ENCODE results near the gene RPN2.

RPN2 gene

DNA sequence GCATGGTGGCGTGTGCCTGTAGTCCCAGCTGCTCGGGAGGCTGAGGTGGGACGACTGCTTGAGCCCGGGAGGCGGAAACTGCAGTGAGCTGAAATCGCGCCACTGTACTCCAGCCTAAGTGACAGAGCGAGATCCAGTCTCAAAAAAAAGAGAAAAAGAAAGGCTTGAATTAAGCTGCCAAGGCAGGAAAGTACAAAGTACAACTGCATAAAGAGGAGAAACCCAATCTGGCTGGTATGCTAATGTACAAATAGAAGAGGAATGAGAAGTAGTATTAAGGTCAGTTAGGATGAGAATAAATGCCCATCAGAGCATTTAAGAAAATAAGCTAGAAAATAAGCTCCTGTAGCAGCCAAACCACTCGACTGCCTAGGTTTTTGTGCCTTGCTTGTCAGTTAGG, 23.1 kb upstream of the RPN2 start:
- H3K27me3 ChIP-seq (ENCODE audit: control insufficient read depth in 1 of 2, insufficient read depth in 2 of 2, low read length in 2 of 2), result no peaks in the 10 kb centered on the region

DNA sequence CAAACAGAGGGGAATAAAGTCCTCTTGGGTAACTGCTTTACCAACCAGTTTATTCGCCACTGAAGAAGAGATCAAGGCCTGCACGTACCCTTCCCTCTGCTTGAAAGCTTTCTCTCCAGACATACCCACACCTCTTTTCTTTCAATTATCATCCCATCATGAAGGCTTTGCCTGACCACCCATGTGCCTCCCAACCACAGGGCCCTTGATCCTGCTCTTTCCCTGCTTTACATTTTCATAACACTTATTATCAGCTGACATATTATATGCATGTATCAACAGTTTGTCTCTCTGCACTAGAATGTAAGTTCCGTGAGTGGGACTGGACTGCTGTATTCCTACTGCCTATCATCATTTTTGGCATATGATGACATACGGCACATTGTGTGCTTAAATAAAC, 20.9 kb upstream of the RPN2 start:
- Histone ChIP-seq H3K4me1 (ENCODE audit: insufficient read depth, low read length) (no peaks in the 10 kb centered on the region), H3K9ac (ENCODE audit: low read length) (no peak overlapping the region), H3K4me3 (ENCODE audit: low read depth in 1 of 2, low read length in 2 of 2) (no peak overlapping the region), H3K27me3 (ENCODE audit: control insufficient read depth in 1 of 2, insufficient read depth in 2 of 2, low read length in 2 of 2) (no peaks in the 10 kb centered on the region), H3K9me3 (ENCODE audit: low read length) (no peaks in the 10 kb centered on the region), H3K27ac (ENCODE audit: low read depth, low read length) (no peak overlapping the region), H3K36me3 (ENCODE audit: insufficient read depth, low read length) (no peaks in the 10 kb centered on the region)

More for the DNA sequence above, 23.1 kb upstream of the RPN2 start:
- H3K4me3 ChIP-seq (ENCODE audit: low read depth in 1 of 2, low read length in 2 of 2), result no peak overlapping the region
- no peaks in the 10 kb centered on the region for H3K36me3 ChIP-seq (ENCODE audit: insufficient read depth, low read length)
- H3K9me3 ChIP-seq (ENCODE audit: low read length), result no peaks in the 10 kb centered on the region
- no peak overlapping the region for H3K27ac ChIP-seq (ENCODE audit: low read depth, low read length)
- no peak overlapping the region for H3K9ac ChIP-seq (ENCODE audit: low read length)
- no peaks in the 10 kb centered on the region for H3K4me1 ChIP-seq (ENCODE audit: insufficient read depth, low read length)

DNA sequence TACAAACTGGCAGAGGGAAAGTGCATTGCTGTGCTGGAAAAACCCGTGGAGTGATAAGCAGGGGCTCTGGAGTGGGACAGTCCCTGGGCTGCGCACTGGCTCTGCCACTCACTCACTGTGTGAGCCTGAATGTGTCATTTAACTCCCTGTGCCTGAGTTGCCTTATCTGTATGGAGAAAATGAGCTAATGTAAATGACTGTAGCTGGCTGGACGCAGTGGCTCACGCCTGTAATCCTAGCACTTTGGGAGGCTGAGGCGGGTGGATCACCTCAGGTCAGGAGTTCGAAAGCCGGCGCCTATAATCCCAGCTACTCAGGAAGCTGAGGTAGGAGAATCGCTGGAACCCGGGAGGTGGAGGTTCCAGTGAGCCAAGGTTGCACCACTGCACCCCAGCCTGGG, 18.4 kb upstream of the RPN2 start:
- Histone ChIP-seq H3K27ac (ENCODE audit: low read depth, low read length) (no peak overlapping the region), H3K27me3 (ENCODE audit: control insufficient read depth in 1 of 2, insufficient read depth in 2 of 2, low read length in 2 of 2) (no peaks in the 10 kb centered on the region), H3K9ac (ENCODE audit: low read length) (no peak overlapping the region), H3K36me3 (ENCODE audit: insufficient read depth, low read length) (no peaks in the 10 kb centered on the region), H3K4me1 (ENCODE audit: insufficient read depth, low read length) (no peaks in the 10 kb centered on the region), H3K4me3 (ENCODE audit: low read depth in 1 of 2, low read length in 2 of 2) (no peak overlapping the region), H3K9me3 (ENCODE audit: low read length) (no peaks in the 10 kb centered on the region)

DNA sequence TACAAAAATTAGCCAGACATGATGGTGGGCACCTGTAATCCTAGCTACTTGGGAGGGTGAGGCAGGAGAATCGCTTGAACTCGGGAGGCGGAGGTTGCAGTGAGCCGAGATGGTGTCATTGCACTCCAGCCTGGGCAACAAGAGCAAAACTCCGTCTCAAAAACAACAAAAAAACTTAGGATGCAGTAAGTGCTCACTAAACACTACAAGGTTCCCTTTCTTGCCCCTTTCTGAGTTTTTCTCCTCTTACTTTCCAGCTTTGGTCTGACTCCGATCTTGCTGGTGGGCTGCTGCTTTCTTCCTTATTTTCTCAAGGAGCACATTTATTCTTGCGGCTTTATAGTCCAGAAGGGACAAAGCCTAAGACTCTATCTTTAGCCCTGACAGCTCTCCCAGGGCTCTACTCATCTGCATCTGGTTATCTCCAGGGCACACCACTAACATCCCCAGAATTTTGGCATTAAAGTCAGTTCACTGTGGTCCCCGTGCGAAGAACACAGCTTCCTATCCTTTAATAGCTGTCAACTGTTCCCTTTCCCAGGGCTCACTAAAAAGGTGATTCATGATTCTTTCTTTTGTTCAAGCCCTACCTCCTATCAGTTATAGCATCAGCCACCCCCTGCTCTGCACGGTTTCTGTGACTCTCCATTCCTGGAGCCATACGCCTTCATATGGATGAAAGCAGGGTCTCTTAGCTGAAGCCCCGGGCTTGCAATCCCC, 17.1 kb upstream of the RPN2 start:
- peaks cover 4% of the 10 kb centered on the region for H3K36me3 ChIP-seq (ENCODE audit: insufficient read depth, low read length)
- H3K4me1 ChIP-seq (ENCODE audit: insufficient read depth, low read length), result no peaks in the 10 kb centered on the region
- H3K9me3 ChIP-seq (ENCODE audit: low read length), result no peaks in the 10 kb centered on the region

DNA sequence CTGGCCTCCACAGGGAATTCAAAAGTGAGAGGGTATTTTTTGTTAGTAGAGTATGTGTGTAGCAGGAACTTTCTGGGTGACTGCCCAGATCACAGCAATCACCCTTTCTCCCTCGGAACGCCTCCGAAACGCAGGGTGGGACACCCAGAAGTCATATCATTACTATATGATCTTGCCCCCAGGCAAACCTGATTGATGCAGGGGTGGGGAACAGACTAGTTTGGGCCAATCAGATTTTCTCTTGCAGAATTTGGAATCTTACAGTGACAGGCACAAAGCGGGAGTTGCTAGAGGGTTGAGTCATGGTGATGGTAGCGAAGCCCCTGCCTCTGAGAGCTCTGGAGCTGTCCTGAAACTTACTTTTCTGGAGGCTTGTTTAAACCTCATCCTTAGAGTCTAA, 16.5 kb upstream of the RPN2 start:
- Histone ChIP-seq H3K4me1 (ENCODE audit: insufficient read depth, low read length) (no peaks in the 10 kb centered on the region), H3K9me3 (ENCODE audit: low read length) (no peaks in the 10 kb centered on the region), H3K4me3 (ENCODE audit: low read depth in 1 of 2, low read length in 2 of 2) (no peak overlapping the region), H3K36me3 (ENCODE audit: insufficient read depth, low read length) (peaks cover 10% of the 10 kb centered on the region), H3K9ac (ENCODE audit: low read length) (no peak overlapping the region), H3K27me3 (ENCODE audit: control insufficient read depth in 1 of 2, insufficient read depth in 2 of 2, low read length in 2 of 2) (no peaks in the 10 kb centered on the region), H3K27ac (ENCODE audit: low read depth, low read length) (no peak overlapping the region)

More for the DNA sequence above, 17.1 kb upstream of the RPN2 start:
- H3K27ac ChIP-seq (ENCODE audit: low read depth, low read length), result no peak overlapping the region
- no peaks in the 10 kb centered on the region for H3K27me3 ChIP-seq (ENCODE audit: control insufficient read depth in 1 of 2, insufficient read depth in 2 of 2, low read length in 2 of 2)
- H3K9ac ChIP-seq (ENCODE audit: low read length), result no peak overlapping the region
- H3K4me3 ChIP-seq (ENCODE audit: low read depth in 1 of 2, low read length in 2 of 2), result no peak overlapping the region

DNA sequence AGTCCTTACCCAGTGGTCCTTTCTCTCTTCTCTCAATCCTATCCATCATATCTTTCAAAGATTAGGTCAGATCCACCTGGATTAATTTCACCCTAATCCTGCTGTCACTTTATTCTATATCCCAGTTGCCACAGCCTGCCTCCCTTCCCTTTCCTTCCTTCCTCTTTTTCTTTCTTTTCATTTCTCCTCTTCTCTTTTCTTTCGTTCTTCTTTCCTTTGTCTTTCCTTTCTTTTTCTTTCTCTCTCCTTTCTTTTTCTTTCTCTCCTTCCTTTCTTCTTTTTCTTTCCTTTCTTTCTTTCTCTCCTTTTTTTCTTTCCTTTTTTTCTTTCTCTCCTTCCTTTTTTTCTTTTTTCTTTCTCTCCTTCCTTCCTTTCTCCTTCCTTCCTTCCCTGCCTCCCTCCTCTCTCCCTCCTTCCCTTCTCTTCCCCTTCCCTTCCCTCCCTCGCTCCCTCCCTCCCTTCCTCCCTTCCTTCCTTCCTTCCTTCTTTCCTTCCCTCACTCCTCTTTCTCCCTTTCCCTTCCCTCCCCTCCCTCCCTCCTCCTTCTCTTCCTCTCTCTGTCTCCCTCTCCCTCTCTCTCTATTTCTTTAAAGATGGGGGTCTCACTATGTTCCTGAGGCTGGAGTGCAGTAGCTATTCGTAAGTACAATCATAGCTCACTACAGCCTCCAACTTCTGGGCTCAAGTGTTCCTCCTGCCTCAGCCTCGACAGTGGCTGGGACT, 15.1 kb upstream of the RPN2 start:
- Histone ChIP-seq H3K9me3 (ENCODE audit: low read length) (no peaks in the 10 kb centered on the region), H3K36me3 (ENCODE audit: insufficient read depth, low read length) (peaks cover 10% of the 10 kb centered on the region), H3K9ac (ENCODE audit: low read length) (no peak overlapping the region), H3K4me3 (ENCODE audit: low read depth in 1 of 2, low read length in 2 of 2) (no peak overlapping the region), H3K27ac (ENCODE audit: low read depth, low read length) (no peak overlapping the region), H3K27me3 (ENCODE audit: control insufficient read depth in 1 of 2, insufficient read depth in 2 of 2, low read length in 2 of 2) (no peaks in the 10 kb centered on the region), H3K4me1 (ENCODE audit: insufficient read depth, low read length) (no peaks in the 10 kb centered on the region)

DNA sequence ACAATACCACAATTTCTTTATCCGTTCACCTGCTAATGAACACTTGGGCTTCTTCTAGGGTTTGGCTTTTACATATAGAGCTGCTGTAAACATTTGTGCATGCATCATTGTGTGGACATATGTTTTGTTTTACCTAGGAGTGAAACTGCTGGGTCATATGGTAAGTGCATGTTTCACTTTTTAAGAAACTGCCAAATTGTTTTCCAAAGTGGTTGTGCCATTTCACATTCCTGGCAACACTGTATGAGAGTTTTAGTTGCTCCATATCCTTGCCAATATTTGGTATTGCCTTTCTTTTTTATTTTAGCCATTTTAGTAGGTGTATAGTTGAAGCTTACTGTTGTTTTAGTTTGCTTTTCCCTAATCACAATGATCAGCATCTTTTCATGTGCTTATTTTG, 14.1 kb upstream of the RPN2 start:
- H3K4me1 ChIP-seq (ENCODE audit: insufficient read depth, low read length), result no peaks in the 10 kb centered on the region
- H3K9me3 ChIP-seq (ENCODE audit: low read length), result no peaks in the 10 kb centered on the region
- no peak overlapping the region for H3K27ac ChIP-seq (ENCODE audit: low read depth, low read length)
- no peak overlapping the region for H3K4me3 ChIP-seq (ENCODE audit: low read depth in 1 of 2, low read length in 2 of 2)
- H3K36me3 ChIP-seq (ENCODE audit: insufficient read depth, low read length), result peaks cover 10% of the 10 kb centered on the region
- no peaks in the 10 kb centered on the region for H3K27me3 ChIP-seq (ENCODE audit: control insufficient read depth in 1 of 2, insufficient read depth in 2 of 2, low read length in 2 of 2)
- H3K9ac ChIP-seq (ENCODE audit: low read length), result no peak overlapping the region

DNA sequence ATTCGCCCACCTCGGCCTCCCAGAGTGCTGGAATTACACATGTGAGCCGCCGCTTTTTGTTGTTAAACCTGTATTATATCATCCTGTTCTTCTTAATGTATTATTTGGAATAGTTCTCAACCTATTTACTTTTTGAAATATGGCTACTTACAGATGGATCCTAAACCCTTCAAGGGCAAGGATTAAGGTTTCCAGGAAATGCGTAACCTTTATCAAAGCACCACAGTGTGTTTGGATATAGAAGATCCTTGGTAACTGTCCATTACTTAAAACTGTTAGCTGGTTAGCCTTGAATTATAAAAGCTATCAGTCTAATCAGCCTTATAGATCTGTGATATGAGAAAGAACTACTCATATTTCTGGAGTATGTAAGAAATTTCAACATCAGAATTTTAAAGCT, 12.3 kb upstream of the RPN2 start:
- H3K9me3 ChIP-seq (ENCODE audit: low read length), result no peaks in the 10 kb centered on the region
- peaks cover 10% of the 10 kb centered on the region for H3K36me3 ChIP-seq (ENCODE audit: insufficient read depth, low read length)
- no peak overlapping the region for H3K27ac ChIP-seq (ENCODE audit: low read depth, low read length)
- H3K9ac ChIP-seq (ENCODE audit: low read length), result no peak overlapping the region
- no peaks in the 10 kb centered on the region for H3K4me1 ChIP-seq (ENCODE audit: insufficient read depth, low read length)
- H3K27me3 ChIP-seq (ENCODE audit: control insufficient read depth in 1 of 2, insufficient read depth in 2 of 2, low read length in 2 of 2), result no peaks in the 10 kb centered on the region
- no peak overlapping the region for H3K4me3 ChIP-seq (ENCODE audit: low read depth in 1 of 2, low read length in 2 of 2)

DNA sequence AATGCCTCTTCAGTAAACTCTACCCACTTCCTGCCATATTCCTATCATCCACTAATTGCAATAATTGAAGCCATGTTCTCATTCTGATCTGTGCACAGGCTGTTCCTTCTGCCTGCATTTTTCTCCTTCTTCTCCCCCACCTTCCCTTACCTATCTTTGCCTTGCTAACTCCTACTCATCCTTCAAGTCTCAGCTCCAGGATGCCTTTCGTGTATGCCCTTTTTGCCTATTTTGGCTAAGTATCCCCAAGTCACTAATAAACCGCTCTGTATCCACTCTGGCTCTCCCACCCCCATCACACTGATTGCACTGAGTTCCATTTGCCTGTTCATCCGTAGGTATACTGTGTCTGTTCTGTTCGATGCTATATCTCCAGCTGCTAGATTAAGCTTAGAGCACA, 6.3 kb upstream of the RPN2 start:
- Histone ChIP-seq H3K4me1 (ENCODE audit: insufficient read depth, low read length) (peaks cover 5% of the 10 kb centered on the region), H3K4me3 (ENCODE audit: low read depth in 1 of 2, low read length in 2 of 2) (no peak overlapping the region), H3K27ac (ENCODE audit: low read depth, low read length) (no peak overlapping the region), H3K27me3 (ENCODE audit: control insufficient read depth in 1 of 2, insufficient read depth in 2 of 2, low read length in 2 of 2) (no peaks in the 10 kb centered on the region), H3K9ac (ENCODE audit: low read length) (no peak overlapping the region), H3K36me3 (ENCODE audit: insufficient read depth, low read length) (no peaks in the 10 kb centered on the region), H3K9me3 (ENCODE audit: low read length) (no peaks in the 10 kb centered on the region)

DNA sequence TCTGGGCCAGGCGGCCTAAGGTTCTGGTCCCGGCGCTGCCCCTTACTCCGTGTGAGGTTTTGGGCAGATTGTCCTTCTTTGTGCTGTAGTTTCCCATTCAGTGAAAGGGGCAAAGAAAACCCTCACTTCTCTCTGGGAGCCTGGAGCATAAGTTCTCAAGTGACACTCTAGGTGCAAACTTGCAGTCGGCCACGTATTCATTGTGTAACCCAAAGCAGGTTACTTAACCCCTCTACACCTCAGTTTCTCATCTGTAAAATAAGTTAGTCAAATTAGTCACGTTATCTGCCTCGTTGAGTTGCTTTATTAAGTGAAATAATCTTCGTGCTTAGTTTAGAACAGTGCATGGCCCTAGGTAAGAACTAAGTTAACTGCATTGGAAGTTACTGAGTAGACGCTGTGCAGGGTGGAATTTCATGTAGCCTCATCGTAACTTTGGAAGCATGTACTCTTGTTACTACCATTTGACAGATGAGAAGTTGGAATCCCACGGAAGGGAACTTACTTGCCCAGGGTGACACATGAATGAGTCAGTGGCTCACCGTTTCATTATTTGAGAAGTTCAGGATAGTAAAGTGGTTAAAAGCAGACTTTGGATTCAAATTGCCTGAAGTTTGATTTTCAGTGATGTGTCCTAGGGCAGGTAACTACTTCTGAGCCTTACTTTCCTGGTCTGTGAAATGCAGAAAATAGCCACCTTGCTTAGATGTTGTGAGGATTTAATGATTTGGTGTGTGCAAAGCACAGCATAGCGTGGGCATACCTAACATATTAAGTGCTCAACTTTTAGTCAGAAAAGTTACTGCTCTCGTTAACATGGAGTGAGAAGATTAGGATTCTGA, 774 bp downstream of the RPN2 start:
- Histone ChIP-seq H3K27me3 (ENCODE audit: control insufficient read depth in 1 of 2, insufficient read depth in 2 of 2, low read length in 2 of 2) (no peaks in the 10 kb centered on the region), H3K36me3 (ENCODE audit: insufficient read depth, low read length) (no peaks in the 10 kb centered on the region), H3K27ac (ENCODE audit: low read depth, low read length) (peak overlapping the region; percentile 98), H3K9me3 (ENCODE audit: low read length) (no peaks in the 10 kb centered on the region), H3K4me3 (ENCODE audit: low read depth in 1 of 2, low read length in 2 of 2) (peak overlapping the region; percentile 83 to 94), H3K4me1 (ENCODE audit: insufficient read depth, low read length) (peaks cover 19% of the 10 kb centered on the region), H3K9ac (ENCODE audit: low read length) (peak overlapping the region; percentile 56)

DNA sequence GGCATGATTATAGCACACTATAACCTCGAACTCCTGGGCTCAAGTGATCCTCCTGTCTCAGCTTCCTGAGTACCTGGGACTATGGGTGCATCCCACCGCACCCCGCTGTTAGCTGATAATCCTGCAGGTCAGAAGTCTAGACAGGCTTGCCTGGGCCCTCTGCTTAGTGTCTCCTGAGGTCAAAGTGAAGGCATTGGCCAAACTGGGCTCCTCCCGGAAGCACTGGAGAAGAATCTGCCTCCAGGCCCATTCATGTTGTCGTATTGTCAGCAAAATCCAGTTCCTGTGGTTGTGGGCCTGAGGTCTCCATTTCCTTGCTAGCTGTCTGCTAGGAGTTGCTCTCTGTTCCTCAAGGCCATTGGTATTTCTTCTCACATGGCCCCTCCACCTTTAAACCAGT, 6.6 kb downstream of the RPN2 start:
- Histone ChIP-seq H3K9ac (ENCODE audit: low read length) (no peak overlapping the region), H3K27ac (ENCODE audit: low read depth, low read length) (no peak overlapping the region), H3K4me3 (ENCODE audit: low read depth in 1 of 2, low read length in 2 of 2) (no peak overlapping the region), H3K27me3 (ENCODE audit: control insufficient read depth in 1 of 2, insufficient read depth in 2 of 2, low read length in 2 of 2) (no peaks in the 10 kb centered on the region), H3K9me3 (ENCODE audit: low read length) (no peaks in the 10 kb centered on the region), H3K36me3 (ENCODE audit: insufficient read depth, low read length) (peaks cover 15% of the 10 kb centered on the region), H3K4me1 (ENCODE audit: insufficient read depth, low read length) (peaks cover 17% of the 10 kb centered on the region)
